ENCODE data around the gene PMVK. TPM values are rescaled to one million over a fixed set of nuclear protein-coding genes. Genes with fewer than 3 reads are reported as not detected.
"Not testable (repeated sequence)": the region's sequence is repeated elsewhere in the genome, so short reads cannot be mapped to it uniquely, and the experiment has no call there.

The PMVK gene
- total and polyA plus RNA-seq, 2 of the 8 experiments (the other 6 are each of a cell fraction or from before 2014, with no cell fraction given): 23.8 to 26.5 TPM

DNA sequence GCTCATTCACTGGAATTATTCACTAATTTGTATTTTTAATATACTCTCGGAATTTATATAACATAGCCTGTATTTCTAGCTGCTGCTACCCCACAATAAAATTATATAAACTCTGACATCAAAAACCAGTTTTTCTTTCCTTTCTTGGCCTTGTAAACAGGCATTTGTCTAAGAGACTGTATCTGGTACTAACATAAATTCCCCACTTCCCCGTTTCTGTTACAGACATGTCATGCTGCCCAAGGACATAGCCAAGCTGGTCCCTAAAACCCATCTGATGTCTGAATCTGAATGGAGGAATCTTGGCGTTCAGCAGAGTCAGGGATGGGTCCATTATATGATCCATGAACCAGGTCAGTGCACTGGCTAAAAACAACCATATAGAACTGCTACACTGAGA lies 41.2 kb upstream of the PMVK start:
- 92% methylated on average over 3 of the region's 3 CpGs; no CpG with 5 or more reads in 1 of the 2 experiments for WGBS, 2 experiments (ENCODE audit: extremely low coverage in 1 of 2, insufficient coverage in 1 of 2, insufficient read length in 1 of 2, insufficient replicate concordance in 2 of 2, low coverage in 1 of 2, low lambda C conversion rate in 2 of 2, missing lambda C conversion rate in 1 of 2)
- Histone ChIP-seq H3K23me2 (ENCODE audit: low read depth, low read length) (peaks cover 12% of the 10 kb centered on the region), H3K36me3 (ENCODE audit: control insufficient read depth in 2 of 4, insufficient read depth in 4 of 4, low read length in 3 of 4) (peaks cover 9 to 30% (median 17%) of the 10 kb centered on the region in 4 experiments), H3K79me2 (ENCODE audit: control insufficient read depth in 1 of 2, insufficient read depth in 2 of 2, low read length in 2 of 2) (peaks cover 19 to 54% of the 10 kb centered on the region in 2 experiments), H3K4me1 (replicated peaks in 1 of 4; ENCODE audit: control insufficient read depth in 3 of 4, insufficient read depth in 4 of 4, low read length in 3 of 4) (peaks cover 0 to 12% (median 5%) of the 10 kb centered on the region in 4 experiments; a peak in 4 of 7 replicates)
- H2BK5ac ChIP-seq (ENCODE audit: low read depth, low read length); FAIRE-seq; H4K8ac ChIP-seq (ENCODE audit: extremely low read depth, insufficient read depth, low read length); H3K14ac ChIP-seq (ENCODE audit: insufficient read length); H3K4me2 ChIP-seq (ENCODE audit: insufficient read depth in 1 of 2, low read depth in 2 of 2, low read length in 2 of 2); H3K27ac ChIP-seq (ENCODE audit: low read depth, low read length); H3K4ac ChIP-seq (replicated peaks; ENCODE audit: insufficient read length, low read depth, low read length); H2BK20ac ChIP-seq (ENCODE audit: low read length); H2AK5ac ChIP-seq (ENCODE audit: low read depth, low read length); H4K91ac ChIP-seq (replicated peaks; ENCODE audit: insufficient read length, low read length); H2BK120ac ChIP-seq (replicated peaks; ENCODE audit: low read depth, low read length); H3K9me3 ChIP-seq (ENCODE audit: insufficient read depth in 2 of 2, low read depth in 1 of 2, low read length in 1 of 2); H3K23ac ChIP-seq (ENCODE audit: insufficient read length); H4K20me1 ChIP-seq (replicated peaks in 1 of 2; ENCODE audit: control insufficient read depth in 1 of 2, insufficient read depth in 2 of 2, low read length in 2 of 2); DNase-seq (ENCODE audit: low read depth in 1 of 2, low spot score in 2 of 2); H2AFZ ChIP-seq (ENCODE audit: low read length); H3K4me3 ChIP-seq (ENCODE audit: extremely low read depth in 1 of 4, insufficient read depth in 2 of 4, low read depth in 3 of 4, low read length in 4 of 4); H3K56ac ChIP-seq (replicated peaks; ENCODE audit: insufficient read length, low read depth, low read length); H3K79me1 ChIP-seq (ENCODE audit: low read depth, low read length); H4K5ac ChIP-seq (ENCODE audit: insufficient read length, low read depth, low read length); H3K27me3 ChIP-seq (replicated peaks in 1 of 4; ENCODE audit: control insufficient read depth in 3 of 4, extremely low read depth in 1 of 4, insufficient read depth in 3 of 4, low read length in 3 of 4); H2BK12ac ChIP-seq (ENCODE audit: low read depth, low read length); H3K9ac ChIP-seq (replicated peaks in 1 of 4; ENCODE audit: extremely low read depth in 1 of 4, low read depth in 3 of 4, low read length in 3 of 4); H2BK15ac ChIP-seq (ENCODE audit: low read length); H3K18ac ChIP-seq (ENCODE audit: extremely low read depth, low read length): not testable (repeated sequence)
- POLR2A ChIA-PET (ENCODE audit: partially characterized antibody): interaction anchor here (22.4 to 42.8 kb wide), 2 partner anchors 17 to 19 kb away, joined by 662 to 702 read pairs; partner anchors contain the start of genes LENEP, PBXIP1, PYGO2 and ZBTB7B
- CTCF ChIA-PET (ENCODE audit: partially characterized antibody): interaction anchor here (20.6 kb wide), 1 partner anchor 19 kb away, joined by 334 read pairs; the partner anchor contains the start of gene LENEP

All from H1 (cell line).